Heart left ventricle (tissue), 13 donors: ENCODE data around the gene FAM163A.

ENCODE experiments used
- CTCF ChIP-seq, 12 donors: fragments of 200-600 bp; sonication (generic) in 4 of 12; IDR thresholded peaks; one replicate each; pipeline versions ENCODE4 v1.5.0 to v1.8.0; 2018 to 2022; ENCODE audit warnings: antibody characterized with exemption in 12 of 12, mild to moderate bottlenecking in 5 of 12
- POLR2A ChIP-seq, 2 donors: fragments of 450-650 bp; IDR thresholded peaks; one replicate each; pipeline ENCODE4 v1.6.1; 2017; ENCODE audit warnings: antibody characterized with exemption in 2 of 2, mild to moderate bottlenecking in 2 of 2, moderate library complexity in 2 of 2
- donor health status: ischemic (EF 13 %, LVEDD 7.1; RV severe dilation, severe dysfunction).
- donor health status: DM: no; HTN: yes; CAD: no.
- donor health status: DM: no; HTN: no; CAD: no.
- donor health status: ischemic (EF 25% LVEDD 6.9; RV normal size, moderate dysfunction).
- donor health status: ischemic (EF 25% LVEDD 5.7; RV mildly dilated, moderate dysfunction).
- donor health status: ischemic (EF 35%, LVEDD 5.7; RV mildly dilated, moderate dysfunction).
- donor health status: nonischemic (EF 11% LVEDD 7.7; RV severe dilation, severe dysfunction).
- donor health status: DM: yes; HTN: yes; CAD: no.
- donor health status: PGD.
- donor health status: ischemic (EF 29% LVEDD 5.4; RV normal size, mild dysfunction).
- donor health status: nonischemic (EF 23%, LVEDD 6.1; RV moderate dilation, normal function).

GRCh38 chr1:179785728-179786127 is 42.6 kb downstream of the FAM163A start:
- no peak for TF ChIP-seq CTCF (IDR thresholded peaks at IDR 0.05)
- TF ChIP-seq POLR2A (IDR thresholded peaks at IDR 0.05), result no peak
